HuH-7 (cell line): ENCODE results near the gene ACADVL.

ENCODE experiments used
- DNase-seq: peaks from one replicate; pipeline ENCODE4 v3.0.0; 2011; ENCODE audit warnings: low spot score

The ACADVL gene

GRCh38 chr17:7191571-7192270, 28.0 kb upstream of the ACADVL start:
- peak; percentile 65 for DNase-seq

GRCh38 chr17:7192271-7192937, 27.3 kb upstream of the ACADVL start:
- no peak for DNase-seq

GRCh38 chr17:7195971-7196370, 23.8 kb upstream of the ACADVL start:
- DNase-seq, result no peak

- no peak for DNase-seq
Measured at GRCh38 chr17:7196651-7197401, 22.9 kb upstream of the ACADVL start.

GRCh38 chr17:7203391-7203790, 16.3 kb upstream of the ACADVL start:
- no peak for DNase-seq

GRCh38 chr17:7204336-7204735, 15.4 kb upstream of the ACADVL start:
- no peak for DNase-seq

- DNase-seq, result peak; percentile 42
Measured at GRCh38 chr17:7204828-7205461, 14.8 kb upstream of the ACADVL start.

GRCh38 chr17:7205561-7205960, 14.2 kb upstream of the ACADVL start:
- DNase-seq, result no peak

GRCh38 chr17:7207120-7208001, 12.4 kb upstream of the ACADVL start:
- DNase-seq, result no peak

GRCh38 chr17:7208027-7208571, 11.6 kb upstream of the ACADVL start:
- no peak for DNase-seq

- DNase-seq, result no peak
Measured at GRCh38 chr17:7208754-7209460, 10.8 kb upstream of the ACADVL start.

GRCh38 chr17:7211491-7212273, 8.1 kb upstream of the ACADVL start:
- DNase-seq, result no peak

GRCh38 chr17:7213895-7214299, 5.8 kb upstream of the ACADVL start:
- DNase-seq, result peak; percentile 74

- DNase-seq, result peak; percentile 94
Measured at GRCh38 chr17:7214300-7215135, 5.2 kb upstream of the ACADVL start.

- DNase-seq, result no peak
Measured at GRCh38 chr17:7215136-7215638, 4.6 kb upstream of the ACADVL start.

- DNase-seq, result no peak
Measured at GRCh38 chr17:7215652-7216180, 4.0 kb upstream of the ACADVL start.

GRCh38 chr17:7216242-7217112, 3.3 kb upstream of the ACADVL start:
- DNase-seq, result no peak
